Measurements from ENCODE around the gene IPMK. TPM values are rescaled to one million over a fixed set of nuclear protein-coding genes. Genes with fewer than 3 reads are reported as not detected.

Gene IPMK
- total and polyA plus RNA-seq, 2 donors from 2014 or later = 1.7 to 5.0 TPM

DNA sequence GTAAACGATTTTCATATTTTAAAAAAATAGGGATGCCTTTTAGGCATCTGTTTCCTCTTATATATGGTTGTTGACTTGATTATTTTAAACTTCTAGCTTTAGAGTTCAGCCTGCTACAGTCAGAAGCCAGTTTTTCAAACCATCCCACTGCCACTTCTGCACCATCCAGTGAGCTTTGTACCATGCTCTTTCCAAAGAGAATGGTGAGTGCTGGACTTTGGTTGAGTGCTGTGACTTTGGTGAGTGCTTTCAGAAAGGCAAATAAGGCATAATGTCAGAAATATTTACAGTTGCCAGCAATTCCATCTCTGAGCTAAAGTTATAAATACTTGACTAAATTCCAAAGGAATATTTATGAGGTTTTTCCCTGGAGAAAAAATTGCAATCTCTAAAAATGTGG is 117.4 kb downstream of the IPMK start:
- intact Hi-C loops (cut with DNase I) = no loop called here
- H3K27ac ChIP-seq (ENCODE audit: low read depth in 2 of 2, low read length in 2 of 2) = no peak overlapping the region
- TF ChIP-seq, protein P1, sequence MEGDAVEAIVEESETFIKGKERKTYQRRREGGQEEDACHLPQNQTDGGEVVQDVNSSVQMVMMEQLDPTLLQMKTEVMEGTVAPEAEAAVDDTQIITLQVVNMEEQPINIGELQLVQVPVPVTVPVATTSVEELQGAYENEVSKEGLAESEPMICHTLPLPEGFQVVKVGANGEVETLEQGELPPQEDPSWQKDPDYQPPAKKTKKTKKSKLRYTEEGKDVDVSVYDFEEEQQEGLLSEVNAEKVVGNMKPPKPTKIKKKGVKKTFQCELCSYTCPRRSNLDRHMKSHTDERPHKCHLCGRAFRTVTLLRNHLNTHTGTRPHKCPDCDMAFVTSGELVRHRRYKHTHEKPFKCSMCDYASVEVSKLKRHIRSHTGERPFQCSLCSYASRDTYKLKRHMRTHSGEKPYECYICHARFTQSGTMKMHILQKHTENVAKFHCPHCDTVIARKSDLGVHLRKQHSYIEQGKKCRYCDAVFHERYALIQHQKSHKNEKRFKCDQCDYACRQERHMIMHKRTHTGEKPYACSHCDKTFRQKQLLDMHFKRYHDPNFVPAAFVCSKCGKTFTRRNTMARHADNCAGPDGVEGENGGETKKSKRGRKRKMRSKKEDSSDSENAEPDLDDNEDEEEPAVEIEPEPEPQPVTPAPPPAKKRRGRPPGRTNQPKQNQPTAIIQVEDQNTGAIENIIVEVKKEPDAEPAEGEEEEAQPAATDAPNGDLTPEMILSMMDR (IDR thresholded peaks at IDR 0.05; ENCODE audit: borderline replicate concordance, extremely low read depth, insufficient read depth) = no peak
- H3K4me3 ChIP-seq (ENCODE audit: low read length in 3 of 3) = no peak overlapping the region
- no peaks in the 10 kb centered on the region for H3K27me3 ChIP-seq (ENCODE audit: control insufficient read depth, insufficient read depth, low read length)
- DNase-seq (no peak), FAIRE-seq (no peak)
- H3K36me3 ChIP-seq (ENCODE audit: control insufficient read depth in 2 of 3, insufficient read depth in 3 of 3, low read length in 3 of 3) = no peaks in the 10 kb centered on the region
- H3K9me3 ChIP-seq (ENCODE audit: control insufficient read depth in 2 of 3, insufficient read depth in 1 of 3, low read length in 3 of 3) = no peaks in the 10 kb centered on the region
- H3K4me1 ChIP-seq (ENCODE audit: control insufficient read depth in 2 of 3, insufficient read depth in 2 of 3, low read depth in 1 of 3, low read length in 3 of 3) = no peaks in the 10 kb centered on the region
- H3K9ac ChIP-seq (ENCODE audit: low read length in 3 of 3) = no peak overlapping the region

DNA sequence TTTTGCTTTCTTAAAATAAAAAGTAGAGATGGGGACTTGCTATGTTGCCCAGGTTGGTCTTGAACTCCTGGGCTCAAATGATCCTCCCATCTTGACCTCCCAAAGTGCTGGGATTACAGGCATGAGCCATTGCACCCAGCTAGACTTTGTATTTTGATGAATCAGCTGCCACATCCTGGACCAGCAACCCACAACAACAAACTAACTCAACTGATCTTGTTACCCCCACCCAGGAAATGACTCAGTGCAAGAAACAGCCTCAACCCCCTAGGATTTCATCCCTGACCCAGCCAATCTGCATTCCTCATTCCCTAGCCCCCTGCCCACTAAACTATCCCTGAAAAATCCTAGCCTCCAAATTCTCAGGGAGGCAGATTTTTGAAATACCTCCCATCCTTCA is 123.8 kb downstream of the IPMK start:
- H3K4me3 ChIP-seq (ENCODE audit: low read length in 3 of 3) = no peak overlapping the region
- no peak for FAIRE-seq

More for the DNA sequence above, 123.8 kb downstream of the IPMK start:
- H3K36me3 ChIP-seq (ENCODE audit: control insufficient read depth in 2 of 3, insufficient read depth in 3 of 3, low read length in 3 of 3) = no peaks in the 10 kb centered on the region
- TF ChIP-seq, protein P1 (IDR thresholded peaks at IDR 0.05; ENCODE audit: borderline replicate concordance, extremely low read depth, insufficient read depth) = no peak
- H3K9ac ChIP-seq (ENCODE audit: low read length in 3 of 3) = no peak overlapping the region
- H3K9me3 ChIP-seq (ENCODE audit: control insufficient read depth in 2 of 3, insufficient read depth in 1 of 3, low read length in 3 of 3) = no peaks in the 10 kb centered on the region
- no peaks in the 10 kb centered on the region for H3K4me1 ChIP-seq (ENCODE audit: control insufficient read depth in 2 of 3, insufficient read depth in 2 of 3, low read depth in 1 of 3, low read length in 3 of 3)
- no peak overlapping the region for H3K27ac ChIP-seq (ENCODE audit: low read depth in 2 of 2, low read length in 2 of 2)
- no peak for DNase-seq
- intact Hi-C loops (cut with DNase I) = no loop called here
- H3K27me3 ChIP-seq (ENCODE audit: control insufficient read depth, insufficient read depth, low read length) = no peaks in the 10 kb centered on the region

Other genes starting within 250 kb of the IPMK start
- gene CISD1, start 1.3 kb upstream of the IPMK start, total RNA-seq = 38.0 TPM
- gene CISD1, start 1.3 kb upstream of the IPMK start, polyA plus RNA-seq (ENCODE audit: insufficient read depth, low read depth, low replicate concordance) = 216 TPM
- gene UBE2D1, start 67.1 kb upstream of the IPMK start, total RNA-seq = 15.4 TPM
- gene UBE2D1, start 67.1 kb upstream of the IPMK start, polyA plus RNA-seq (ENCODE audit: insufficient read depth, low read depth, low replicate concordance) = 12.0 TPM
- gene TFAM, start 117.5 kb upstream of the IPMK start, total RNA-seq = 35.0 TPM
- 18.5 TPM for gene TFAM, start 117.5 kb upstream of the IPMK start, polyA plus RNA-seq (ENCODE audit: insufficient read depth, low read depth, low replicate concordance)
- 136 TPM for gene BICC1, start 245.0 kb upstream of the IPMK start, total RNA-seq
- gene BICC1, start 245.0 kb upstream of the IPMK start, polyA plus RNA-seq (ENCODE audit: insufficient read depth, low read depth, low replicate concordance) = 21.0 TPM